HG03342 (cell line): ENCODE measurements around the gene CAV3.

Experiments used
- ATAC-seq: cut with Tn5 transposase; IDR thresholded peaks from one replicate; pipeline ENCODE4 v1.9.1; 2021; ENCODE audit warnings: mild to moderate bottlenecking, moderate library complexity; ENCODE audit not compliant: unreplicated experiment

CAV3 gene

DNA sequence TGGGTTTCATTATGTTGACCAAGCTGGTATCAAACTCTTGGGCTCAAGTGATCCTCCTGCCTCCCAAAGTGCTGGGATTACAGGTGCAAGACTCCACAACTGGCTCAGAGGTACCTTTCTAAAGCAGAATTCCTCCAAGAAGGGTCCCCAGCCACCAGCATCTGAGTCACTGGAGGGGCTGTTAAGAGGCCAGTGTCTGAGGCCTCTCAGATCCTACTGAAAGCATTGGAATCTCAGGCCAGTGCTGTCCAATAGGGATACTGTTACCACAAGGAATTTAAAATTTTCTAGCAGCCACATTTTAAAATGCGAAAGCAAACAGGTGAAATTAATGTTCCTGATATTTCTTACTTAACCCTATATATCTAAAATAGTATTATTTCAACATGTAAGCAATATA is 1.3 kb downstream of the CAV3 start:
- no peak for ATAC-seq

DNA sequence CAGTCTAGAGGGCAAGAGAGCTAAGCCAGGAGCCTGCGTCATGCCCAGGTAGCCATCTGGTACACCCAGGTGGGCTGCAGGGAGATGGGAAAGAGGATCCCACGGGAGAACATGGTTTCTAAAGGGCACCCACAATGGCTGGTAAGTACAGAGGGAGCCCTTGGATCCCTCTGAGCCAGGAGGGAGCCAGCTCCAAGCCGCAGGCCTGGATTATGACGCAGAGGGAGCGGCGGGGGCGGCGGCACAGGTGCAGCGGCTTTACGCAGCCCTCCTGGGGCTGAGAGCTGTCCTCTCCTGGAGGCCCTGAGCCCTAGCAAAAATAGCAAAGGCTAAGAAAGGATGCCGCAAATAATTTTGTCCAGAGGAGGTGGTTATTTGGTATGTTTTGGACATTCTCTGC is 2.8 kb downstream of the CAV3 start:
- no peak for ATAC-seq

DNA sequence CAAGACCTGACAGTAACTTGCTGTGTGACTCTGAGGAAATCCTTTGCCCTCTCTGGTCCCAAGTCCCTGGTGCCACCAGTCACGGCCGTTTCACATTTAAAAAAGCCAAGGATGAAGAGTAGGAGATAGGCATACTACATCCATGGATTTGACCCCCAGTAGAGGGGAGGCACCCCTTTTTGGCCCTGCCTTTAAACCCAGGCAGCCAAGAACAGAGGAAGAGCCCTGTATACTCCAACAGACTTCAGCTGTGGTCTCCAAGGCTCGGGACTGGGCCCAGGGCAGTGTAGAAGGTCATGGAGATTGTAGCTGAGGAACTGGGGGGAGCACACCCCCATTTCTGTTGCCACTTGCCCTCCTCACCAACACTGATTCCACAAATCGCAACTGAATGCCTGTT is 3.7 kb downstream of the CAV3 start:
- ATAC-seq = no peak

DNA sequence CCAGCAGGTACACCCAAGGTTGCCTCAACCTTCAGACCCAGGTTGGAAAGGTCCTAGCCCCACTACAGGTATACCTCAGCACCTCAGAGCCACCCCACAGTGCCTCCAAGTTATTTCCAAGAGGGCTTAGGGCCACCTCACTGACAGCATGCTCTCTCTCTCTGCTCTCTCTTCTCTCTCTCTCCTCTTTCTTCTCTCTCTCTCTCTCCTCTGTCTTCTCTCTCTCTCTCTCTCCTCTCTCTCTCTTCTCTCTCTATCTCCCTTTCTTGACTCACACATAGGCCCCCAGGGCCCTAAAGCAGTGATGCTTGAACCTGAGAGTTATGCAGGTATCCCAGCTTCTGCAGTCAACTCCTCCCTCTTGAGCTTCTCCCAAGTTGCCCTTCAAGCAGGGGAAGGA is 4.2 kb downstream of the CAV3 start:
- ATAC-seq = no peak

DNA sequence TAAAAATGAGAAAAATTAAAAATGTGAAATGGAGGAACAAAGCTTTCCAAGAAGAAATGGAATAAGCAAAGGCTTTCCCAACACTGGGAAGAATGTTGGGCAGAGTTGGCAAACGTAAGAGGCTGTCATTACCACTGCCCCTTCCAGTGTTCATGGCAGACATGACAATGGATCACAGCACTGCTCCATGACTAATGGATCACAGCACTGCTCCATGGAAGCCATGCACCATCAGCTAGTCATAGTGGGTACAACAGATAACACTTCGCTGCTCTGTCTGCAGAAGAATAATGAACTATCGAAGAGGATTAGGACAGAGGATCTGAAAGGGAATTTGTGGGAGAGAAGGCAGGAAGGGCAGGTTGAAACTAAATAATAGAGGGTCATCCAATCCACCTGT is 5.0 kb downstream of the CAV3 start:
- no peak for ATAC-seq

DNA sequence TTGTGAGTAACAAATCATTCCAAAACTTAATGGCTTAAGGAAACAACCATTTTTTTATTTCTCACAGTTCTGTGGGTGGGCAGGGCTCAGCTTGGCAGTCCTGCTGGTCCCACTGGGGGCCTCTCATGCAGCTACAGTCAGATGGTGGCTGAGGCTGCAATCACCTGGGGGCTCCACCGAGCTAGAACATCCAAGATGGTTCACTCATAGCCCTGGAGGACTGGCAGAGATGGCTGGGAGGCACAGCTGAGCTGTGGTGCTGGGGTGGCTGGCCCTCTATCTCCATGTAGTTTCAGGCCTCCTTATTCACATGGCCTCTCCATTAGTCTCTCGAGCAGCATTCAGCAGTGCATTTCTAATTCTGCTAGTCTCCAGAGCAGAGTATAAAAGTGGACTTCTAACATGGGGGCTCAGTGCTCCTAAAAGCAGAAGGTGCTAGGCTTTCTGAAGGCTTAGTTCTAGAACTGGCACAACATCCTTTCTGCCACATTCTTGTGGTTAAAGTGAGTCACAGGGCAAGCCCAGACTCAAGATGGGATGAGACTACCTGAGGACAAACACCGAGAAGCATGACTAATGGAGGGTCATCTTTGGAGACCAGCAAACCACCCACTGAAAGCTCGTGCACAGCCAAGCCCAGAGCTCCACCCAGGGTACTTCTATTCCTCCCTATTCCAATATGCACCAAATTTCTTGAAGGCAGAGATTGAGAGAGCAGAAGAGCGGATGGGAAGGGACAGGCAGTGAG is 6.3 kb downstream of the CAV3 start:
- ATAC-seq = no peak

DNA sequence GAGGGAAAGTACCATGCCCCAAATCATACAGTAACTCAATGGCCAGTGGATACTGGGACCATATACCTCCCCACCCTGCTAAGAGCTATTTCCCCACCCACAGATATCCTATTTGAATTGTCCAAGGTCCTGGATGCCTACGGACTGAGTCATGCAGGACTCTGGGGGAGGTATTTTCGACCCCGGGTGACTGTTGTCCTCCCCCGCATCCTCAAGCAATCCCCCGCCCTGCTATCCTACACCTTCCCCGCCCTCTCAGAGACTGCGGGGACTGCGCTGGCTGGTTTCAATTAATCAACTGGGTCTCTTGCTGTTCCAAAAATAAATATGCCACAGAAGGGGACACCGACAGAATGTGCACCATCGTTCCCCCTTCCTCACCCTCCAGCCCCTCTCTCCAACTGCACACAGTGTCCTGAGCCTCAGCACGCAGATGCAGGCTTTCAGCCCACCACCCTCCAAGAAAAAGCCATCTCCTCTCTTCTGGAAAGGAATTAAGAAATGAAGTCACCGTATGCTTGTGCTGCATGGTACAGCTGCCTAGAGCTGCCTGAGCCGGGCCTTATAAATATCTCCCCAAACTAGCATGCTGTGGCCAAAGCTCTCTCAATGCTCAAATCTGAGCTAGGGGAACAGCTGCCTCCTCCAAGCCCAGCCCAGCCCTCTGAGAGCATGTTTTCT is 8.1 kb downstream of the CAV3 start:
- ATAC-seq = no peak

DNA sequence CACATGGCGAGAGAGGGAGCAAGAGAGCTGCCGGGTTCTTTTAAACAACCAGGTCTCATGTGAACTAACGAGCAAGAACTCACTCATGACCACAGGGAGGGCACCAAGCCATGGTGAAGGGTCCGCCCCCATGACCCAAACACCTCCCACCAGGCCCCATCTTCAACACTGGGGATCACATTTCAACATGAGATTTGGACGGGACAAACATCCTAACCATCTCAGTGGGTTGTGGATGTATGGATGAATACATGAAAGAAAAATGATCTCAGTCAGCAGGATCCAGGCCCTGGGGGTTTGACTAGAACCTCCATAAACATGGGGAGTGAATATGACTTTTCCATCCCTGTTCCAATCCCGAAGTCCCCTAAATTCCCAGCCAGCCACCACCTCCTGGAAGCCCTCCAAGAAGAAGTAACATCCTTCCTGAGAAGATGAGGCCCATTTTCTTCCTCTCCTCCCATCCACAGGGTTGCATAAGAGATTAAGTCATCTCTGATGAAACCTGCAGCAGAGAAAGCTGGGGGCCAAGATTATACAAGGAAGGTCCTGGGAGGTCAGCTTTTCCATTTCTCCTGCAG is 9.5 kb downstream of the CAV3 start:
- ATAC-seq = no peak

DNA sequence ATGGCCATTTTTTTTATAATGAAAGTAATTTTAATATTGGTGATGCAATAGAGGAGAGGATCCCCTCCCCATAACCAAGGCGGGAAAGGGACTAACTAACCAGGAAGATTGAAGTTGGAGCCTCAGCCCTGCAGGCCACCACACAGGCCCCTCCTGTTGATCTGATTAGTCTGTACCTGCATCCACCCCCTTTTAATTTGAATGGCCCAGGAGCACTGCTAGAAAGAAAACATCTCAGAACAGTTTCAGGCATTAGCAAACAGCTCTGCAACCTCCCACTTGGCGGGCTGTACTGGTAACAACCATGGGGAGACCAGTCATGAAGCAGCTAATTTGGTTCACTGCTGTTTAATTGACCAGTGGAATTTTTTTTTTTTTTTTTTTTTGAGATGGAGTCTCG is 10.3 kb downstream of the CAV3 start:
- no peak for ATAC-seq

DNA sequence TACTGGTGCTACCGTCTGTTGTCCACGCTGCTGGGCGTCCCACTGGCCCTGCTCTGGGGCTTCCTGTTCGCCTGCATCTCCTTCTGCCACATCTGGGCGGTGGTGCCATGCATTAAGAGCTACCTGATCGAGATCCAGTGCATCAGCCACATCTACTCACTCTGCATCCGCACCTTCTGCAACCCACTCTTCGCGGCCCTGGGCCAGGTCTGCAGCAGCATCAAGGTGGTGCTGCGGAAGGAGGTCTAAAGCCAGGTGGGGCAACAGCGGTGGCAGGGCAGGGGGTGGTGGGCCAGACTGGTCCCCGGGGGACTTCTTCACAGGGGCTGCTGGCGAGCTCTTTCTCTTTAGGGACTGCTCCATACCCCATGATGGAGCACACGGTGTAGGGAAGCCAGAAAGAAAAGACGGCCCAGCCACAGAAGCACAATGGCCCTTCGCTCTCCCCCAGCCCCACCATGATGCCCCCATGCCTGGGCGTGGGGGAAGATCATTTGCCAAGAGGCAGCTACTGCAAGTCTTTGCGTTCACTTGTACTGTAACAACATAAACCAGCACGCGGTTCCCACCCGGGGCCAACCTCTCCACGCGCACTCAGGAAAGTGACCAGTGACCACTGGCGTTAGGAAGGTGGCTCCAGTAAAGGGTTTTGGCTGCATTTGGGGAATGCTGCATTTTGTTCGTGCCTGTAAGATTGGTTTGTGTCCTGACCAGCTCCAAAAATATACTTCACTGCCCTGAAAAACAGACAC is 12.2 kb downstream of the CAV3 start:
- no peak for ATAC-seq

DNA sequence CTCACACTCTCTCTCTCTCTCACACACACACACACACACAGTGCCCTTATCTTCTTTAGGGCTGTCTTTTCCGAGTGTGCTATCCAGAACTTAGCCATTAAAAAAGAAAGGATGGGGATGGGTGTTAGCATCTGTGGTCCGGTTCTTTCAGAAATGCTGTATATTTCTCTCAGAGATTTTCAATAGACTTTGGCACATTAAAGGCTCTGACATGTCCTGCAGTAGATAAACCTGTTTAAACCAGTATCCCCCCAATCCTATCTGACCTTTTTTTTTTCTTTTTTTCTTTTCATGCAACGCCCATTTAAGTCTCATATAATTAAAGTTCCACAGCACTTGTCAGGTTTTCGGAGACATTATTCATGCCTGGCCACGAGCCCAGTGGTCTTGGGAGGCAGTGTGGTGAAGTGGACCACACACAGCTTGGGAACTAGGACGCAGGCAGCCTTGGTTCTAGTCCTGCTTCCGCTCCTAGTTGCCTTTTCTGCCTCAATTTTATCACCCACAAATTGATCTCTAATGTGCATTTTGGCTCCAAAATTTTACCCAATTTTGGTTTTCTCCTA is 13.3 kb downstream of the CAV3 start:
- no peak for ATAC-seq

DNA sequence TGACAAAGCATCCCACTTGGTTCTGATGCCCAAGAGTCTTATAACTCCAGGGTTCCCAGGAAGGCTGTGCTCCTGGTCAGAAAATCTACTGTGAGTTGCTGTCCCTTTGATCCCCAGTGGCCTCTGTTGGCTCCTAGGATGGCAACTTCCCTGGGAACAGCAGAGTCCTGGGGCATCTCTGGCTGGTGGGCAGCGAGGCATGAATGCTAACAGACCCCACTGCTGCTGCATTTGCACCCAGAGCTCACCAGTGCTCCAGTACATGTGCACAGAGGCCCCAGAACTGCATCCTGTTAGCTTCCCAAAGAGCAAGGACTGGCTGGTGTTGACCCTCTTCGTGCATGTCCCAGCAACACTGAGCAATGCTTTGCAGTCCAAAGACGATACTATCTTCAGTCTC is 15.7 kb downstream of the CAV3 start:
- no peak for ATAC-seq

DNA sequence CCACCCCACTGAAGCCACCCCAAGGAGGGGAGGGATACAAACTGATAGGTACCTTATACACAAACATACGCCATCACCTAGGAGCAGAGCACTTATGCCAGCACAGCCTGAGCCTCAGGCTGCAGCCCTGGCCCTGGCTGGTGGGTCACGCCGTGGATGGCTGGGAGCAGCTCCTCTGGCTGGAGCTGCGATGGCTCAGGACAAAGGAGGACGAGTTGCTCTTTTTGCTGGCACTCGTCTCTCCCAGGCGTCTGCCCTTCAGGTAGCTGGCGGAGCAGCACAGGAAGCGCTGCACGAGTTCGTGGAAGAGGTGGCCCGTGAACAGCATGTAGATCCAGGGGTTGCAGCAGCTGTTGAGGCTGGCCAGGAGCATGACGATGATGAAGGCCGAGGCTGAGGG is 19.2 kb downstream of the CAV3 start:
- ATAC-seq = no peak

DNA sequence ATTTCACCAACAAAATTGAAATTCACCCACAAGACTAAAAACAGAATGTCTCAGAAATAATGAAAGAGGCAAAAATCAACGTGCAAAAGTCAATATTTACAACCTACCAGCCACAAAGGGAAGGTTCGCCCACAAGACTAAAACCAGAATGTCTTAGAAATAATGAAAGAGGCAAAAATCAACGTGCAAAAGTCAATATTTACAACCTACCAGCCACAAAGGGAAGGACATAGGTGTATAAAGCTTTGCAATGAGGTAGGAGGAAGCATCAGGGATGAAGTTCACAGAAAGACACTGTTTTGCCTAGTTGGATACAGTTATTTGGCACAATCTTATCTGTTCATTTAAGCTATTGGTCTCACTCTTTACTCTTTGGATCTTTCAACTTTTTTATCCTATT is 21.5 kb downstream of the CAV3 start:
- no peak for ATAC-seq

DNA sequence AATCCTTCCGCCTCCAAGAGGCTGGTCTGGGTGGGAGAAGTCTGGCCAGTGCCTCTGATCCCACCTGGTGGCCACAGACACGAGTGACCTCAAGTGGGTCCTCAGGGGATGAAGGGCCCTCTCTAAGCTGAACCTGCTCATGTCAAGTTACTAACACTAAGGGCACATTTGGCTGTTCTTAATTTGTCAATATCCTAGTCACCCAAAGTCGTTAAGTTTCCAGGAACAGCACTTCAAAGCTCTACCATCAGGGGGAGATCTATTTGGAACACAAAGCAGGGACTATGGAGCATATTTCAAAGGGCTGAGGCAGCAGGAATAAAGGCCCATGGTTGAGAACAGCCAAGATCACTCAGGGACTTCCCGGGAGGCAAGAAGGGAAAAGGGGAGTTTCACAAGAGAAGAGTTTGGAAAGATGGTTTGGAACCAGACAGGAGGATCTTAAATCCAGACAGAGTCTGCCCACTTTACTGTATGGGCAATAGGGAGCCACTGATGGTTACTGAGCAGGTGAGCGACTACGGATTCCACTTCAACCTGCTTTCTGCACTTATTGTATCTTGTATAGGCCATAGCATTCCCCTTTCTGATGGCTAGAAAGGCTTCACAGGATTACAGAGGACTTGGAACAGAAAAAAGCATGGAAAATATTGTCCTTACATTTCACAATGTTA is 22.1 kb downstream of the CAV3 start:
- no peak for ATAC-seq

DNA sequence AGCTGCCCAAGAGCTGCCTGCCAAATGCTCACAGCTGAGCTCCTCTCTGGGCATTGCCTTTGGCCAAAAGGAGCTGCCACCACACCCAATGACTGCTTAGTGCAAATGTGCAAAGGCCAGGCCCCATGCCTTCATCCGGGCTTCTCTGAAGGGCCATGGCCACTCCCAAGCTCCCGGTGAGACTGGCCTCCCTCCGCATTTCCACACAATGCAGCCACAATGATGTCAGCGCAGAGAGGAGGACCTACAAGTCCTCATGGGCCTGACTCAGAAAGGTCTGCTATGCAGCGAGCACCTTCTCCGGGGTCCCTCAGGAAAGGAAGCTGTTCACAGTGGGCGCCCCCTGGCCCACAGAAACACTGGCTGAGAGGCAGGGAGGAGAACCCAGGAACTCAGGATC is 23.1 kb downstream of the CAV3 start:
- ATAC-seq = no peak

DNA sequence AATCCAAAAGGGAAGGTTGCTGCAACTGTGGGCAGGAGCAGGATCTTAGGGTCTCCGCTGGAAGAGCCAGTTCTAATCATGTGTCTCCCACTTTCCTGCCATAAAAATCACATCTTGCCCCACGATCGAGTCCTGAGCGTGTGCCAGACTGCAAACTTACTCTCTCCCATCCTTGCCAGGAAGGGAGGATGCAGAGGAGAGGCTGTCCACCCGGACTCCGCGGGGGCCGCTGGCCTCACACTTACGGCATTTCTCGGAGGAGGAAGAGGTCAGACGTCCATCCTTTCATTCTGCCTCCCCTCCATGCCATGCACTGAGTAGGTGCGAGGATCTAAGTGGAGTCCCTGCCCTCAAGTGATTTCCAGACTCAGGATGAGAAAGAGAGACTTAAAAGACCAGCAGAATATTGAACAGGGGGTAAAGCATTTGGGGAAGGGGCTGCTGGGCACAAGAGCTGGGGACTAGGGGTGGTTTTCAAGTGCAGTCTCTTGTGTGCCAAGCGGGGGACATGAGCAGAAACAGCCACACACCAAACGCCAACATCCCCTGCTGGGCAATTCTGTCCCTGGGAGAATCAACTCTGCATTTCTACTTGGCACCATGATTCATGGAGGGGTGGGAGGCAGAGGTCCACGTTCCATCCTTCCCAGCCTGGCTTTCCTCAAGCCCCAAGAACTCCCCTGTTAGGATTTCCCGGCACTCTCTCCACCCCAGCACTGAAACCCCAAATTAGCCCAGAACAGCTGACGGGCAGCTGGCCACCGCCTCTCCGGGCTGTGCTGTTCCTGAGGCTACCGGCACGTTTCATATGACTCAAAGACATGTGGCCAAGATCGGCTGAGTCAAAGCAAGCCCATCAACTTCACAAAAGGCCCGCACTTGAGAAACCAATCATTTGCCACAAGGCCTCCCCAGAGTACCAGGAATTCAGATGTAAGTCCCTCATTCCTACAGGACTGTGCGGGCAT is 24.2 kb downstream of the CAV3 start:
- ATAC-seq = no peak

DNA sequence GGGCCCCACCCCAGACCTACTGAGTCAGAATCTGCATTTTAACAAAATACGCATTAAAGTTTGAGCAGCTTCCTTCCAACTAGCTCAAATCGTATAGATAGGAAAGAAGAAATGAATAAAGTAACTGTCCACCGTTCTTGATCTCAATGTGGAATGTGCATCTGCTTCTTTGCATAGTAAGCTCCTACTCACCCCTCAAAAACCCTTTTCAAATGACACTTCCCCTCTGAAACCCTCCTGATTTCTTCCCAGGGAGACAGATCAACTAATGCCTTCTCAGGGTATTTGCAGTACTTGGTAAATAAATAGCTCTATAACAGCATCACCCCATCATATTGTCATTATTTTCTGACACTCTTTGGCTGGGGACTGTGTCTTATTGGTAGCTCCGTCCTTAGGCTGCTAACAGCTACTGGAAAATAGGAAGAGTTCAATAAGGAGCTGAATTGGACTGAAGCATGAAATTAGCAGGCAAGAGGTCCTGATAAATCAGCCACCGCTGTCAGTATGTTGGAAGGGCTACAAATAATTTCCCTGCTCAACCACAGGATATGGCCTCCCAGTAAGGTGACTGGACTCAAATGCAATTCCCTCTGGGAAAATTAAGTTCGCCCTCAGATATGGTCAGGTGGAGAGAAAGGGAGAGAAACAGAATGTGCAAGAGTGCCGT is 25.6 kb downstream of the CAV3 start:
- ATAC-seq = no peak

DNA sequence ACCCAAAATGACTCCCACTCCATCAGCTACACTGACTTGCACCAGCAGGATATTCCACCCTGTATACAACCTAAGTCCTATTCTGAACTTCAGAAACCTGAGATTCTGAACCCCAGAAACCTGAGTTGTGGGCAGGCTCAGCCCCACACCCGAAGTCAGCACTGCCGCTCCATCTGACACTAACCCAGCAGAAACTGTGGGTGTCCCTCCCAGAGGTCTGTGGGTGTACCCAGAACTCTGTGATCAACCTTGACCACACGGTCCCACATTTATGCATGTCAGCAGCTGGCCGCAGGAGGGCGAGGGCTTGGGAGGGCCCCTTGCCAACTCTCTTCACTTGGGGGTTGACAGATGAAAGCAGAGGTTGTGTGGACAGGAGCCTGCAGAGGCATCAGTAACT is 26.5 kb downstream of the CAV3 start:
- no peak for ATAC-seq
